Choroid plexus epithelial cell (primary cell): ENCODE measurements around the gene PLIN4.
A peak's percentile ranks its signal among the peaks of the same experiment; 100 is the strongest.
"Not testable (repeated sequence)": the region's sequence is repeated elsewhere in the genome, so short reads cannot be mapped to it uniquely, and the experiment has no call there.

Experiments
- DNase-seq: peaks from one replicate; pipeline ENCODE4 v3.0.0-alpha.2; 2010; ENCODE audit warnings: low read depth
- H3K4me3 ChIP-seq: 2 replicates; pipeline ENCODE4 v1.5.1; 2011; ENCODE audit warnings: low read depth, mild to moderate bottlenecking, control low read depth, low read length, moderate library complexity
- TF ChIP-seq, protein P1 (sequence below): conservative IDR thresholded peaks from 2 replicates; pipeline ENCODE4 v1.5.1; 2011; ENCODE audit warnings: low read depth, mild to moderate bottlenecking, control low read depth, inconsistent platforms, low read length, moderate library complexity

Gene PLIN4

GRCh38 chr19:4542896-4543841 is 24.9 kb upstream of the PLIN4 start:
- no peak overlapping the region for H3K4me3 ChIP-seq
- DNase-seq: no peak
- TF ChIP-seq, protein P1, sequence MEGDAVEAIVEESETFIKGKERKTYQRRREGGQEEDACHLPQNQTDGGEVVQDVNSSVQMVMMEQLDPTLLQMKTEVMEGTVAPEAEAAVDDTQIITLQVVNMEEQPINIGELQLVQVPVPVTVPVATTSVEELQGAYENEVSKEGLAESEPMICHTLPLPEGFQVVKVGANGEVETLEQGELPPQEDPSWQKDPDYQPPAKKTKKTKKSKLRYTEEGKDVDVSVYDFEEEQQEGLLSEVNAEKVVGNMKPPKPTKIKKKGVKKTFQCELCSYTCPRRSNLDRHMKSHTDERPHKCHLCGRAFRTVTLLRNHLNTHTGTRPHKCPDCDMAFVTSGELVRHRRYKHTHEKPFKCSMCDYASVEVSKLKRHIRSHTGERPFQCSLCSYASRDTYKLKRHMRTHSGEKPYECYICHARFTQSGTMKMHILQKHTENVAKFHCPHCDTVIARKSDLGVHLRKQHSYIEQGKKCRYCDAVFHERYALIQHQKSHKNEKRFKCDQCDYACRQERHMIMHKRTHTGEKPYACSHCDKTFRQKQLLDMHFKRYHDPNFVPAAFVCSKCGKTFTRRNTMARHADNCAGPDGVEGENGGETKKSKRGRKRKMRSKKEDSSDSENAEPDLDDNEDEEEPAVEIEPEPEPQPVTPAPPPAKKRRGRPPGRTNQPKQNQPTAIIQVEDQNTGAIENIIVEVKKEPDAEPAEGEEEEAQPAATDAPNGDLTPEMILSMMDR: no peak

GRCh38 chr19:4541806-4542145 is 23.5 kb upstream of the PLIN4 start:
- not testable (repeated sequence) for DNase-seq, H3K4me3 ChIP-seq

- TF ChIP-seq, protein P1: no peak
- no peak overlapping the region for H3K4me3 ChIP-seq
- DNase-seq: no peak
Observed at GRCh38 chr19:4541114-4541805, 23.0 kb upstream of the PLIN4 start.

DNA sequence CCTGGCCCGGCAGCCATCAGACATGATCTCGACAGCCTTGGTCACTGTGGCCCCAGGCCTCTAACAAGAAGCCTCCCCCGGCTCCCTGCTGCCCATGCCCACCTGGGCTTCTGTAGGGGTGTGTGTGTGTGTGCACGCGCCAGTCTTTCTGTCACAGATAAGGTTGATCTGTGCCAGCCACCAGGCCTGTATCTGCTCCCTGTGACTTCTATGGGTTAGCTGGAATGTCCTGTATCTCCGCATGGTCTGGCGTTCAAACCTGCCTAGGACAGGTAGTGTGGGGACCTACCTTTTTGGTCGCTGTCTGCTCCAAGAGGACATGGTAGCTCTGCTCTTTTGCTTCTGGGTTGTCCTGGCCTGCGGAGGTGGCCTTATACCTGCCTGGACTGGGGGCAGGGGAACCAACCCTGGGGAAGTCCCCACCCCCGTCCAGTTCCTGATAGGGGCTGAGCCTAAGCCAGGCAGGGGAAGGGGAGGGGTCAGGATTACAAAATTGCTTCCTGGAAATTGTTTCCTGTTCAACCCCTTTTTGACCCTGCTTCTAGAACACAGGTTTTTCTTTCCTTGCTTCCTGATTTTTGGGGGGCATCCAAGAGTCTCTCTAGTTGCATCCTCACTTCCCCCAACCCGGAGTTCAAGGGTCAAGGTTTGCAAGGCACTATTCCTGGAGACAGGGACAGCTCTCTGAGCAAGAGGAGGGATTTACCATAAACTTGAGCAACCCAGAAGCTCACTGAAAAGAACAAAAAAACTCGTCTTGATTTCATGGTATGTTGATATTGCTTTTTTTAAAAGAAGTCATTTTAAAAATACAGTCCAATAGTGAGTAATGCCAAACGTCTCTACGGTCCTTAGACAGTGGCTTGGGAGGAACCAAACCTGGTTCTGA is 21.7 kb upstream of the PLIN4 start, which contains the start of gene LRG1:
LRG1 (minus strand) TSS at position 344 of the 889 bp plus-strand sequence; CDS start at position 321, 23 bp downstream.
- no peak within 1 kb of the TSS for H3K4me3 ChIP-seq
- peak; percentile 63 for DNase-seq
- TF ChIP-seq, protein P1: no peak

GRCh38 chr19:4539169-4539692 is 20.9 kb upstream of the PLIN4 start:
- H3K4me3 ChIP-seq: no peak overlapping the region
- TF ChIP-seq, protein P1: no peak
- no peak for DNase-seq

DNA sequence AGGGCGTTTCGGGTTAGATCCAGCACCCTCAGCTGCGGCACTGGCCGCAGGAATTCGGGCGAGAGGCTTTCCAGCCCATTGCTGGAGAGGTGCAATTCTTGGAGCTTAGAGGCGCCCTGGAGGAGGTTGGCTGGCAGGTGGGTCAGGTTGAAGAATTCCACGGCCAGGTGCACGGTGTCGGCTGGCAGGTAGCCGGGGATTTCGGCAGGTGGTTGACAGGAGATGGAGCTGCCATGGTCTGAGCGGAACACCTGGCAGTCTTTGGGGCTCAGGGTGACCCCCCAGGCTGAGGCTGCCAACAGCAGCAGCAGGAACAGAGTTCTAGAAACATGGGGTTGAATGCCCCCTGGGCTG is 20.3 kb upstream of the PLIN4 start:
- no peak for DNase-seq
- TF ChIP-seq, protein P1: no peak
- no peak overlapping the region for H3K4me3 ChIP-seq
